Renal cortex interstitium (tissue), 11 donors: Measurements from ENCODE around the gene ARL5A. TPM values are rescaled to one million over a fixed set of nuclear protein-coding genes. Genes with fewer than 3 reads are reported as not detected.

Experiments
- DNase-seq, 11 donors: peaks; one replicate each; pipeline ENCODE4 v3.0.0-alpha.2; 2013; ENCODE audit warnings: low read depth in 9 of 11, low spot score in 4 of 11; ENCODE audit errors: extremely low read depth in 1 of 11
- polyA plus RNA-seq, 3 donors: library from polyadenylated mRNA; unstranded; fragments of 120-200 nt; gene quantifications; one replicate each; pipeline ENCODE4 v1.2.1, GENCODE V29; 2013; ENCODE audit not compliant: insufficient read length in 3 of 3

Gene ARL5A
- polyA plus RNA-seq, 3 donors: 37.5 to 43.5 (median 41.3) TPM

DNA sequence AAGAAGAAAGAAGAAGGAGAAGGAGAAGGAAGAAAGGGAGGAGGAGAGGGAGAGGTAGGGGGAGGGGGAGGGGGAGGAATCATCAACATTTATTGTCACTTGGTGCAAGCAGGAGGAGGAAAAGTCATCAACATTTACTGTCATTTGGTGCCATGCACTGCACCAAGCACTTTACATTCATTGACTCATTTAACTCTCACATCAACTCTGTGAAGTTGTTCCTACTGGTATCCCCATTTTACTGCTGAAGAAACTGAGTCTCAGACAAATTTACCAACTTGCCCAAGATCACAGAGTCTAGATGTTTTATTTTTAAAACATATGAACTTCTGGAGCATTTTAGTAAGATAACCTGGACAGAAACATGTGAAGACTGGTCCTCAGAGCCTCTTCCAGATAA lies 47.3 kb downstream of the ARL5A start:
- no peak for DNase-seq

DNA sequence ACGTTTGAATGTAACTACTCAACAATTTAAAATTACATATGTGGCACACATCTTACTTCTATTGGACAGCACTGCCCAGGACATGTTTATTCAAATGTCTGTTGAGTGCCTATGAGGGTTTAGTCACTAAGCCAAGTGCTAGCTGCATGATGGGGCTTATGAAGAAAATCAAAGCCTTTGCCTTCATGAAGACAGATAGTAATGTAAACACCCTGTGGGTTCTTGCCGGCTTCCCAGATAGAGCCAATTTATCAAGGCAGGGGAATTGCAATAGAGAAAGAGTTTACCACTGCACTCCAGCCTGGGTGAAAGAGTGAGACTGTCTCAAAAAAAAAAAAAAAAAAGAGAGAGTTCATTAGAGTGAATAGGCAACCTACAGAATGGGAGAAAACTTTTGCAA lies 50.3 kb downstream of the ARL5A start:
- no peak for DNase-seq

GRCh38 chr2:151777487-151777886 lies 50.7 kb downstream of the ARL5A start:
- no peak for DNase-seq

GRCh38 chr2:151776367-151776766 lies 51.9 kb downstream of the ARL5A start:
- no peak for DNase-seq

GRCh38 chr2:151775057-151775740 lies 53.0 kb downstream of the ARL5A start:
- no peak for DNase-seq

DNA sequence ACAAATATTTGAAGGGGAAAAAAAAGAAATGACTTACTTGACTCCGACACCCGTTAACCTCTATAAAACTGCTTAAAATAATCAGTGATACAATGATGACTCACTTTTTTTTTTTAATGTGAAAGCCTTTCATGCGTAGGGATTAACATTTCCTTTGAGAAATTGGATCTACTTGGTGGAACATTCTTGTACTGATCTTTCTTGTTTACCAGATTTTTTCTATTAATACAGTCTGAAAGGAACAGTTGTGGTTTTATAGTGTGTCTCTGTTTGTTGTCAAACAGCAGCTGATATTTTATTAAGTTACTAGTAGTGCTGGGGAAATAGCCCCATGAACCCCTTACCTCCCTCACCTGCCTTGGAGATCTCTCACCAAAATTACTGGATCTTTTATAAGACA lies 53.7 kb downstream of the ARL5A start:
- no peak for DNase-seq

DNA sequence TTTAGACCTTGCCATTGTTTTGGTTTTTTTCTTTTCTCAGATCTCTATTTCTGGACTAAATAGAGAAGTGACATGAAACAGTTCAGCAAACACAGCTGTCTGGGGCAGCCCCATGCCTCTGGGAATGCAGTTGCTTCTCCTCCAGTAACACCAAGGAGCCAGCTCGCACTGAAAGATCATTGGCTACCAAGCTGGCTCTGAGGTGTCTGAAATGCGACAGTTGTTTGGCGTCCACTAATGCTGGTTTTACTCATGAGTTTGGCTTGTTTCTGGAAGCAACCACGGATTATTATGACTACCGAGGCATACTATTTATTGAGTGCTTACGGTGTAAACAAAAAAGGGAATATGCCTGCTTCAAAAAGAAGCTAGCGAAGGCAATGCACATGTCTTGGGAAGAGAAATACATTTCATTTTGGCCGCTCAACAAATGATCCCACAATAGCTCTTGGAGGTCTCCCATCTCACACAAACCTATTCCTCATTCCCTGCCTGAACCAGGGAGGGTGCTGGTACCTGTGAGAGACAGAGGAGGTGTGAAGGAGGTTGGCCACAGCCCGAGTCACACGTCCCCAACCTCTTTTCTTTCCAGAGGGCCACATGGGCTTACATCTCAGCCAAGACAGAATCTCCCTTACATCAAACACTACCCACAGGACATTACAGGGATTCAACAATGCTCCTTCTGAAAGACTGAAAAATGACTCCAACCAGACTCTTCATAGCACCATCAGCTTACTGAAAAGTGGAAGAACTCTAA lies 56.4 kb downstream of the ARL5A start:
- no peak for DNase-seq

DNA sequence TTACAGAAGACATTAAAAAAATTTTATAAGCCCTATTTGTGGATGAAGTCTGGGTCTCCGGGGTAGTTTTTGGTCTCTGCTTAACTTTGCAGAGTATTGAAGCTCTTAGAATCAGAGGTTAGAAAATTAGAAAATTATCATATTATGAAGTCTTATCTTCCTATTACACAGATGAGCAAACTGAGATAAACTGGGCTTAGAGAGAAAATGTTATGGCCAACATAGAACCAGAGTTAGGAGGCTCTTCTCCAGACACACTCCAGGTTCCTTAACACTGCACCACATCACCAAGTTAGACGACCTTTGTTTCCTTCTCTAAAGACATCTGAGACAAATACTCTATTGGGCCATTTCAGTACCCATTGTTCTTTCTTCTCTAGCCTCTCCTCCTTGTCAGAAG lies 57.2 kb downstream of the ARL5A start:
- DNase-seq: no peak

DNA sequence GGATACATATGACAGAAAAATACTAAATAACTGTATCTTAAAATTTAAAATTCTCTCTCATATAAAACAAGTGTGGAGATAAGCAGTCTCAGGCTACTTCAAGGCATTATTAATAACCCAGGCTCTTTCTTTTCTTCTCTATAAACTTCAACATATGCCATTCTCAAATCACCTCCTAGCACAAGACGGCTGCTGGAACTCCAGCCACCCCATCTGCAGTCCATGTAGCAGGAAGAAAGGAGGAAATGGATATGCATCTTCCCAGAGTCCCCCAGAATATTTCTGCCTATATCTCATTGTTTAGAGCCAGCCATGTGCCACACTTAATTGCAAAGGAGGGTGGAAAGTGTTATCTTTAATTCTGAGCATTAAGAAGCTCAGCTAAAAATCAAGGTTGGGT lies 58.6 kb downstream of the ARL5A start:
- no peak for DNase-seq

GRCh38 chr2:151767536-151767935 lies 60.7 kb downstream of the ARL5A start:
- no peak for DNase-seq

DNA sequence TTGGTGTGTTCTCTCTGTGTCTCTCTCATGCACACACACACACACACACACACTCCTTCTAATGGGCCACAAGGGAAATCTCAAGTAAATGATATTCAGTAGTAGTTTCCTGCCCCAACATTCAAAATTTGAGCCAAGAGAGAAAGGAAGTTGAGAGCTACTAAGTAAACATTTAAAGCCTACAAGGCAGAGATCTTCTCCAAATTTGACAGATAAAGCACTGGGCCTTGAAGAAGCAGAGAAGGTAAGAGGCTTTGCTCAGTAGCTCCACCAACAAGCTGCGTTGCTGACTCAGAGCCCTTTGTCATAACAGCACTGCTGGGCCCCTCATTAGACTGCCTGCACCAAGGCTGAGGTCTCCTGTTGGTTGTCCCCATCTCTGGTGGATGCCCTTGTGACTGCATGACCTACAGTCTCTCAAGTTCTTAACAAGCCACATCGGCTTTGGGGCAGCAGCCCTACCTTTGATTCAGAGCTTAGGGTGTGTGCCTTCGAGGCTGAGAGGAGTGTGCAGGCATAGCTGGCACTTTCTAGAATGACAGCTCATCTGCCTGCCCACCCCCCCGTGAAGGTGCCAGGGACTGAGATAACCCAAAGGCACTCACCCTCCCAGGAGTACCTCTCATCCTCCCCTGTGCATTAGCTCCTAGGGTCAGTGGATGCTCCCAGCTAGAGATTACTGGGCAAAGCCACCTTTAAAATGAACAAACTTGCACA lies 61.6 kb downstream of the ARL5A start:
- no peak for DNase-seq

DNA sequence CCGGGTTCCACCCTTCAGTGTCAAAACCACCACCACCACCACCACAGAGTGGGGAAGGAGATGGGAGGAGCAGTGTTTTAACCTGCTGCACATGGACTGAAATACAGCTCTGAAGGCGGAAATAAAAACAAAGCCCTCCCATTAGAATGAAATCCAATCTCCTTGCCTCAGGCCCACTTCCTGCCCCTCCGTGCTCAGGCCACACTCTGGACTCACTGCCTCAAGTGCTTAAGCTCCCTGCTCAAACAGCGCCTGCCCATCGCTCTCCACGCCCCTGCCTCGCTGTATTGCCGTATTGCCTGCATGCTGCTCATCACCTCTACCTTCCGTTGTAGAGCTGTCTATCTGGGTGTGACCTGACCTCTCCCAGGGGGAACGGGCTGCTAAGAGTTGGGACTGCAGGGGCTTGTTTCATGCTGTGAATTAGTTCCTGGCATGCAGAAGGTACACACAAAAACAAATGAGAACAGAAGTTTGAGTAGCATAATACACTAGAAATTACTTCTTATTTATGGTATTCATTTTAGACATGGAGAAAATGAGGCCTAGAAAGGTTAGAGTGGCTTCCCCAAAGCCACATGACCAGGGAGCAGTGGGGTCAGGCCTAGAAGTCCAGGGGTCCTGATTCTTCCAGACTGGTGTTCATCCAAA lies 62.3 kb downstream of the ARL5A start:
- peak in 8 of 11 donors; percentile 18 to 42 (median 21) for DNase-seq

- DNase-seq: no peak
These were observed 65.5 kb downstream of the ARL5A start for GRCh38 chr2:151762694-151763093.

DNA sequence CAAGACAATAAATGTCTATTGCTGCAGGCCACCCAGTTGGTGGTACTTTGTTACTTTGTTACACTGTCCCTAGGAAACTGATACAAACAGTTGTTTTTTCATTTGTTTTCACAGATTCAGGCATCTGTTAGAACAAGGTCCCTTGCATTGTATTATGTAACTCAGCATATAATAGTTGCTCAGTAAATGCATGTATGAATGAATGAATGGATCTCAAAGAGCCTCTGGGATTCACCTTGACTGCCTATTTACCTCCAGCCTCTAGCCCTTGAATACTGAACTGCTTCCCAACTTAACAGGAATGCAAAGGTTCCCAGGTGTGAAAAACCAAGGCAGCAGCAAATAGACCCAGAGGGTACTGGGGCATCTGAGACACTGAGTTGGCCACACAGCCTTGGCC lies 66.5 kb downstream of the ARL5A start:
- DNase-seq: no peak

DNA sequence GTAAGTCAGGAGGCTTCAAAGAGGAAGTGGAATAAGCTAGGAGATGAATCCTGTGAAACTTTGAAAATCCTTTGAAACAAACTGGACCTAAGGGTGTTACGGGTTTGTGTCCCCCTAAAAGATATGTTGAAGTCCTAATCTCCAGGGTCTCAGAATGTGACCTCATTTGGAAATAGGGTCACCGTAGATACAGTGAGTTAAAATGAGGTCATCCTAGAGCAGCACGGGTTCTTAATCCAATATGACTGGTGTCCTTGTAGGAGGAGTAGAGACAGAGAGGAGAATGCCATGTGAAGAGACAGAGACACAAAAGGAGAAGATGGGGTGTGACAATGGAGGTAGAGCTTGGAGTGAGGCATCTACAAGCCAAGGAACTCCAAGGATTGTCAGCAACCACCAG lies 67.0 kb downstream of the ARL5A start:
- DNase-seq: no peak

DNA sequence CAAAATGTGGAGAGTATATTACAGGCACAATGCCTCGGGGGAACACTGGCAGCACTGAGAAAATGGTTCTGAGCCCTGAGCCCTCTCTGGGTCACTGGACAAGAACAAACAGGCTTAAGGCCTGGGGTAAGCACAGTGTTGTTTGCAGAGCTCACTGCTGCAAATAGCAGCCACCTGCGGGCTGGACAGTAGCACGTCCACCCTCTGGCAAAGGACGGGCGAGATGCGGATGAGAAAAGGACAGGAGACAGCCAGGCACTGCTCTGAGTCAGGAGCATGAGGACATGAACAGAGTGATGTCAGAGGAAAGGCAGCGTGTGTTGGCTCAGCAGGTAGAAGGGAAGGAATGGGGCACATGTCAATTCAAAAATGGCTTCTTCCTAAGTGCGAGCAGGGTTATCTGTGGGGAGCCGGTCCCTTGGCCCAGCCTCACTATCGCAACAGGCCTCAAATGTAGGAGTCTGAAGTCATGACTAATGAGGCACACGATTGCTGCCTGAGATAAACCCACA lies 68.0 kb downstream of the ARL5A start:
- DNase-seq: no peak

DNA sequence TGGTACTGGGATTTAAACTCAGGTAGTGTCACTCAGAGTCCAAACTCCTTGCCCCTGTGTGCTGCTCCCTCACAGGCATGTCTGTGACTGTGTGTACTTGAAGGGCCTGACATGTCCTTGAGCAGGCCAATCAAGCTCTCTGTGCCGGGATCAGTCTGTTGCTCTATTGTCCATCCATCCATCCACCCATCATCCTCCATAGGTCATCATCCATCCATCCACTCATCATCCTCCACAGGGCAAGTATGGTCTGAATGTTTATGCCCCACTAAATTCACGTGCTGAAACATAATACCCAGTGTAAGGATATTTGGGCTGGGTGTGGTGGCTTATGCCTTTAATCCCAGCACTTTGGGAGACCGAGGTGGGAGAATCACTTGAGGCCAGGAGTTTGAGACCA lies 69.5 kb downstream of the ARL5A start:
- no peak for DNase-seq

DNA sequence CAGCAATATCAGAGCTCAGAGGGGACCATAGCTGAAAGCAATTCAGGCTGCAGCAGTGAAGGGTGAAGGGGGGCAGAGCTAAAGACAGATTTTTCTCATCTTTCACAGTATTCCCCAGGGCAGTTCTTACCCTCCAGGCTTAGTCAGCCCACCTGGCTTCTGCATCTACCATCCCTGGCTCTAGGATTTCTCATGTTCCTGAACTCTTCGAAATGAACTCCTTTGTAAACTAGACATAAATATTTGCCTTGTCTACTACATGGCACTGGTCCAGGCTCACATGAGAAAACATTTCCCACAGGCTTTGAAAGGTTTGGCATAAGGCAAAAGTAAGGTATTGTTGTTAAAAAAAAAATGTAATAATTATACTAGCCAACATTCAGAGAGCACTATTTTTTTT lies 70.4 kb downstream of the ARL5A start:
- no peak for DNase-seq

DNA sequence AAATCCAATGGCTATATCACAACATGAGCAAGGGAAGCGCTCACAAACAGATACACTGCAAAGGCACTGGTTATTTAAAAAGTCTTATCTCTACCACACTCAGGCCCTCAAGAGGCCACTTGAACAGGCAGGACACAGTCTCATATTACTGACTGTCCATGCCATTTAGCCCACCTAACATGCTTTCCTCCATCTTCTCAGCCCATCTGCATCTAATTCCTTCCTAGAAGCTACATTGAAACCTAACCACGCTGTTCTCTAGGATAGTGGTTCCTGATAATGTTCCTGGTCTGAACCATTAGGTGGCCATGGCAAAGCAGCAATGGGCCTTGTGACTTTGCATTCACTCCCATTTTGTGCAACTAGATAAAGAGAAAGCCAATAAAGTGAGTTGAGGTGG lies 71.4 kb downstream of the ARL5A start:
- no peak for DNase-seq
